Measurements from ENCODE around the gene USP13.

Gene USP13, protein sequence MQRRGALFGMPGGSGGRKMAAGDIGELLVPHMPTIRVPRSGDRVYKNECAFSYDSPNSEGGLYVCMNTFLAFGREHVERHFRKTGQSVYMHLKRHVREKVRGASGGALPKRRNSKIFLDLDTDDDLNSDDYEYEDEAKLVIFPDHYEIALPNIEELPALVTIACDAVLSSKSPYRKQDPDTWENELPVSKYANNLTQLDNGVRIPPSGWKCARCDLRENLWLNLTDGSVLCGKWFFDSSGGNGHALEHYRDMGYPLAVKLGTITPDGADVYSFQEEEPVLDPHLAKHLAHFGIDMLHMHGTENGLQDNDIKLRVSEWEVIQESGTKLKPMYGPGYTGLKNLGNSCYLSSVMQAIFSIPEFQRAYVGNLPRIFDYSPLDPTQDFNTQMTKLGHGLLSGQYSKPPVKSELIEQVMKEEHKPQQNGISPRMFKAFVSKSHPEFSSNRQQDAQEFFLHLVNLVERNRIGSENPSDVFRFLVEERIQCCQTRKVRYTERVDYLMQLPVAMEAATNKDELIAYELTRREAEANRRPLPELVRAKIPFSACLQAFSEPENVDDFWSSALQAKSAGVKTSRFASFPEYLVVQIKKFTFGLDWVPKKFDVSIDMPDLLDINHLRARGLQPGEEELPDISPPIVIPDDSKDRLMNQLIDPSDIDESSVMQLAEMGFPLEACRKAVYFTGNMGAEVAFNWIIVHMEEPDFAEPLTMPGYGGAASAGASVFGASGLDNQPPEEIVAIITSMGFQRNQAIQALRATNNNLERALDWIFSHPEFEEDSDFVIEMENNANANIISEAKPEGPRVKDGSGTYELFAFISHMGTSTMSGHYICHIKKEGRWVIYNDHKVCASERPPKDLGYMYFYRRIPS

DNA sequence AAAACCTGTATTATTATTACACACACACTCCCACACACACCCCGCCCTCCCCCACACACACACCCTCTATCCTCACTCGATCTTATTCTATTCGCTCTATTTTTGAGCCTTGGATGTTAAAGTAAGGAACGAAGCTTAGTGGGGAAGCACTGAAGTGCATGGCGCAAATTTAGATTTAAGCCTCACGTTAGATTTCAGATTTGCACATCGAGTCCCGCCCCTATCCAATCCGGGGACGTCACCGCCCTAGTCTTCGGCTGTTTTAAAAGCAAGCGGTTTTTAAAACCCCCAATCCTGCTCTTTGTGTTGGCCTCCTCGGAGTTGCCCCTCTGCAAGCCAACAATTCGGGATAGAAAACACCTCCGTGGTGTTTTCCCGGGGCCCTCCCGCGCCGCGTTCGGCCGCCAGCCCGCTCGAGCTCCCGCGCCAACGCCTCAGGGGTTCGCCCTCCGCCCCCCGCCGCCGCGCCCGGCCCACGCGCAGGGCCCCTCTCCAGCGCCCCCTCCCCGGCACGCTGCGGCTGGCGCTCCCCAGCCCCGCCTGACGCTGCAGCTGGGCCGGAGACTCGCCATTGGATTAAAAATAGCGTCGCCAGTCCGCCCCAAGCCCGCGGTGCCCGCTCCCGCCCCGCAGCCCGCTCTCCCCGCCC, at the start of gene USP13:
Gene USP13 (plus strand): TSS at position 594 of the 649 bp plus-strand sequence. CDS start 186 bp downstream, outside the sequence.
- Histone ChIP-seq H3K27ac (ENCODE audit: low read length) (no peak within 1 kb of the TSS), H3K4me3 (ENCODE audit: low read length) (peak within 1 kb of the TSS; percentile 90), H3K9ac (ENCODE audit: low read depth, low read length) (peak within 1 kb of the TSS; percentile 88; the same call in 1 of the 2 replicates), H3K4me1 (ENCODE audit: insufficient read depth, low read length) (peaks cover 12% of the 10 kb centered on the region), H3K27me3 (ENCODE audit: insufficient read depth, low read length) (peaks cover 5% of the 10 kb centered on the region; the same call in 1 of the 2 replicates), H3K36me3 (ENCODE audit: insufficient read depth, low read depth, low read length) (no peaks in the 10 kb centered on the region), H3K9me3 (ENCODE audit: insufficient read depth, low read depth, low read length) (no peaks in the 10 kb centered on the region)

DNA sequence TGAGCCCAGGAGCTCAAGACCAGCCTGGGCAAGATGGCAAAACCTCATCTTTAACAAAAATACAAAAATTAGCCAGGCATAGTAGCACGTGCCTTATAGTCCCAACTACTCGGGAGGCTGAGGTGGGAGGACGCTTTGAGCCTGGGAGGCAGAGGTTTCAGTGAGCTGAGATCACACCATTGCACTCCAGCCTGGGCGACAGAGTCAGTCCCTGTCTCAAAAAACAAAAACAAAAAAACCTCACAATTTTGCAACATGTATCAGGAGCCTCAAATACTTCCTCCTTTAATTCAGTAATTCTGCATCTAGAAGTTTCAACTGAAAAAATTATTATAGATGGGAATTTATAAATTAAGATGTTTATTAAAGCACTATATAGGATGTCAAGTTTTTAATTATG, 49.5 kb upstream of the USP13 start:
- Histone ChIP-seq H3K4me3 (ENCODE audit: low read length) (peak overlapping the region; percentile 80), H3K27ac (ENCODE audit: low read length) (no peak overlapping the region), H3K4me1 (ENCODE audit: insufficient read depth, low read length) (no peaks in the 10 kb centered on the region), H3K9me3 (ENCODE audit: insufficient read depth, low read depth, low read length) (no peaks in the 10 kb centered on the region), H3K36me3 (ENCODE audit: insufficient read depth, low read depth, low read length) (peaks cover 52% of the 10 kb centered on the region), H3K9ac (ENCODE audit: low read depth, low read length) (peak overlapping the region; percentile 82; the same call in 1 of the 2 replicates), H3K27me3 (ENCODE audit: insufficient read depth, low read length) (no peaks in the 10 kb centered on the region)

DNA sequence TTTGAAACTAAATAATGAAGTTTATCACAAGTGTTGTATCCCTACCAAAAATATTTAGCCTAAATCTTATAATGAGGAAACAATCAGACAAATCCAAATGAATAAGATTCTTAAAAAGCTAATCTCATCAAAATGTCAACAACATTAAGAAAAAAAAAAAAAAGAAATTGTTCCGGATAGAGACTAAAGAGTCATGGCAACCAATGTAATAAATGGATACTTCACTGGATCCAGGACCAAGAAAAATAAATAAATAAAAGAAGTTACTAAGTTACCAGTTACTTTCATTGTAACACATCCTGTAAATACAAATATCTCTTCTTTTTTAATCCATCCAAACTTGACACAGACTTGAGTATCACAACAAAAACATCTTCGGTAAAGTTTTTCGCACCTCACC, 49.0 kb upstream of the USP13 start:
- no peaks in the 10 kb centered on the region for H3K27me3 ChIP-seq (ENCODE audit: insufficient read depth, low read length)
- H3K27ac ChIP-seq (ENCODE audit: low read length), result peak overlapping the region; percentile 13
- no peaks in the 10 kb centered on the region for H3K4me1 ChIP-seq (ENCODE audit: insufficient read depth, low read length)
- no peaks in the 10 kb centered on the region for H3K9me3 ChIP-seq (ENCODE audit: insufficient read depth, low read depth, low read length)
- peak overlapping the region; percentile 80 for H3K4me3 ChIP-seq (ENCODE audit: low read length)
- peaks cover 48% of the 10 kb centered on the region for H3K36me3 ChIP-seq (ENCODE audit: insufficient read depth, low read depth, low read length)
- peak overlapping the region; percentile 82 for H3K9ac ChIP-seq (ENCODE audit: low read depth, low read length)

DNA sequence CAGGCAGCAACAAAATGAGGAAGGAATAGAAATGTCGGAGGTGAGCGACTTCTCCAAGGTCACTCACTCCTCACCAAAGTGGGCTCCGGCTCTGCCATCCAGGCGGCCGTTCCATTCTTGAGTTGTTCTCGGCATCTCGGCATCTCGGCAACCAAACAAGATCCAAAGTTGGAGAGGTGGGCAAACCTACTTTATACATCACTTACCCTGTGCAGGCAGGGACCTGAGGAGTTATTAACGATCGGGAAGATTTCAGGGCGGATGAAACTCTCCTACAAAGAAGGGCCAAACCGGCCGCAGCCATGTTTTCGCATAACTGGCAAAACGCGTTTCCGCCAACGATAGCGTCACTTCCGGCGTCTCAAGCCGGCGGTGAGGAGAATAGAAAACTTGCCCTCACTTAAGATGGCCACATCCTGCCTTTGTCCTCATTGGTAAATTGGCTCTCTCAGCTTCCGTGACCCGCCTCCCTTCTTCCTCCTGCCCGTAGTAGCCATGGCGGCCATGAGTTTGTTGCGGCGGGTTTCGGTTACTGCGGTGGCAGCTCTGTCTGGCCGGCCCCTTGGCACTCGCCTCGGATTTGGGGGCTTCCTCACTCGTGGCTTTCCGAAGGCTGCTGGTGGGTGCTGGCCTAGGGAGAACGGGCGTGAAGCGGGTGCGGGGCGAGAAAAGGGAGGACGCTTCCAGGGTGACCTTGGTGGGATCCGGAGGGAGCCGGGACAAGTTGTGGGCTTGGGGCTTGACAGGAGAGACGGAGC, 48.3 kb upstream of the USP13 start, which contains the start of the genes MRPL47 and NDUFB5:
Gene MRPL47 (minus strand): TSS at position 318 of the 758 bp plus-strand sequence. CDS start 14 bp downstream, at position 304.
Gene NDUFB5 (plus strand): TSS at position 474 of the 758 bp plus-strand sequence. CDS start 22 bp downstream, at position 496.
- peak within 1 kb of the TSS; percentile 82 for H3K9ac ChIP-seq (ENCODE audit: low read depth, low read length)
- no peaks in the 10 kb centered on the region for H3K4me1 ChIP-seq (ENCODE audit: insufficient read depth, low read length)
- H3K4me3 ChIP-seq (ENCODE audit: low read length), result peak within 1 kb of the TSS; percentile 80
- no peaks in the 10 kb centered on the region for H3K9me3 ChIP-seq (ENCODE audit: insufficient read depth, low read depth, low read length)
- H3K27ac ChIP-seq (ENCODE audit: low read length), result peak within 1 kb of the TSS; percentile 67
- H3K27me3 ChIP-seq (ENCODE audit: insufficient read depth, low read length), result no peaks in the 10 kb centered on the region
- H3K36me3 ChIP-seq (ENCODE audit: insufficient read depth, low read depth, low read length), result peaks cover 44% of the 10 kb centered on the region

GRCh38 chr3:179606534-179607085, 46.2 kb upstream of the USP13 start:
- Histone ChIP-seq H3K4me1 (ENCODE audit: insufficient read depth, low read length) (no peaks in the 10 kb centered on the region), H3K36me3 (ENCODE audit: insufficient read depth, low read depth, low read length) (peaks cover 23% of the 10 kb centered on the region), H3K27ac (ENCODE audit: low read length) (no peak overlapping the region), H3K9ac (ENCODE audit: low read depth, low read length) (no peak overlapping the region), H3K27me3 (ENCODE audit: insufficient read depth, low read length) (no peaks in the 10 kb centered on the region), H3K4me3 (ENCODE audit: low read length) (no peak overlapping the region), H3K9me3 (ENCODE audit: insufficient read depth, low read depth, low read length) (no peaks in the 10 kb centered on the region)

DNA sequence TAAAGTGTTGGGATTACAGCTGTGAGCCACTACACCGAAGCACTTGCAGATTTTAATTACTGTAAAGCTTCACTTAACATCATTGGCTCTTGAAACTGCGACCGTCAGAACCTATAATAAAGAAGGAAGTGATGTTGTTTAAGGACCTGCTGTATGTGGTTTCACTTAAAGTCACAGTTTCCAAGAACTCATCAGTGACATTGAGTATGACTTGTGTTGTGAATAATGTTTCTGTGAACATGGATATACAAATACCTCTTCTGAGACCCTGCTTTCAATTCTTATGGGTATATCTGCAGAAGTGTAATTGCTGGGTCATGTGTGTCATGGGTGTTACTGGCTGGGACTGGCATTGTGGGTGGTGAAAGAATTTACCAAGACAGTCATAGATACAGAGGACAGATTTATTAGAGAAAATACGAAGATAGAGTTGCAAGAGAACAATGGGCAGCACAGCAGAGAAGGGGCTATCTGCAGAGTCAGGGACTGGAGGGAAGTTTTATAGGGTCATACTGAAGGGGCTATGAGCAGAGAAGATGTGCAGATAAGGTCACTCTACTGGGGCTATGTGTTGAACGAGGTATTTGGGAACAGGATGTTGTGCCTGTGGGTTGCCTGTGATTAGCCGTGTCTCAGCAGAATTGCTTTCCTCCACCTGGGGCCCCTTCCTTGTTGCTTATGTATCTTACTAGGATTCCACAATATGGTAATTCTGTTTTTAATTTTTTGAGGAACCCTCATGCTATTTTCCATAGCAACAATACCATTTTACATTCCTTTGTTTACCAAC, 43.7 kb upstream of the USP13 start:
- Histone ChIP-seq H3K27ac (ENCODE audit: low read length) (no peak overlapping the region), H3K27me3 (ENCODE audit: insufficient read depth, low read length) (no peaks in the 10 kb centered on the region), H3K36me3 (ENCODE audit: insufficient read depth, low read depth, low read length) (peaks cover 10% of the 10 kb centered on the region), H3K9me3 (ENCODE audit: insufficient read depth, low read depth, low read length) (no peaks in the 10 kb centered on the region), H3K4me1 (ENCODE audit: insufficient read depth, low read length) (no peaks in the 10 kb centered on the region), H3K4me3 (ENCODE audit: low read length) (no peak overlapping the region), H3K9ac (ENCODE audit: low read depth, low read length) (no peak overlapping the region)

- no peak overlapping the region for H3K9ac ChIP-seq (ENCODE audit: low read depth, low read length)
- H3K27ac ChIP-seq (ENCODE audit: low read length), result no peak overlapping the region
- H3K9me3 ChIP-seq (ENCODE audit: insufficient read depth, low read depth, low read length), result no peaks in the 10 kb centered on the region
Observed at GRCh38 chr3:179610066-179610465, 42.8 kb upstream of the USP13 start.

DNA sequence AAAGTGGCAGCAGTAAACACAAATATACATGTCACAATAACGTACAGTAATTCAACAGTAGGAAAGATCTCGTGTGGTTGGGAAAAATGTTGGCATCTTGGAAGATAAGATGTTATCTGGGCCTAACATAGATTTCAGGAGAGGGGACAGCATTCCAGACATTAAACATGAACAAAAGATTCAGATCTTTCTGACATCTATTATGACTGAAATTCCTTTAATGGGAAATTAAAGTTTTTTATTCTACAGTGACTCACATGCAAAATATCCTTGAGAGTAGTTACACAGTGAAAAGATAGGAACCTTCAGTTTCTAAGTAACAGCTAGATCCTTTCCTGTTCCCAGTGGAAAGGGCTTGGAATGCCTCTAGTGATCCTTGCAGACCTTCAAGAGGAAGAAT, 39.0 kb upstream of the USP13 start:
- Histone ChIP-seq H3K36me3 (ENCODE audit: insufficient read depth, low read depth, low read length) (peaks cover 19% of the 10 kb centered on the region), H3K4me1 (ENCODE audit: insufficient read depth, low read length) (no peaks in the 10 kb centered on the region), H3K9me3 (ENCODE audit: insufficient read depth, low read depth, low read length) (no peaks in the 10 kb centered on the region), H3K9ac (ENCODE audit: low read depth, low read length) (no peak overlapping the region), H3K27me3 (ENCODE audit: insufficient read depth, low read length) (no peaks in the 10 kb centered on the region), H3K27ac (ENCODE audit: low read length) (no peak overlapping the region), H3K4me3 (ENCODE audit: low read length) (no peak overlapping the region)

More at GRCh38 chr3:179610066-179610465, 42.8 kb upstream of the USP13 start:
- Histone ChIP-seq H3K36me3 (ENCODE audit: insufficient read depth, low read depth, low read length) (peaks cover 10% of the 10 kb centered on the region), H3K4me1 (ENCODE audit: insufficient read depth, low read length) (no peaks in the 10 kb centered on the region), H3K4me3 (ENCODE audit: low read length) (no peak overlapping the region), H3K27me3 (ENCODE audit: insufficient read depth, low read length) (no peaks in the 10 kb centered on the region)

- Histone ChIP-seq H3K9me3 (ENCODE audit: insufficient read depth, low read depth, low read length) (no peaks in the 10 kb centered on the region), H3K36me3 (ENCODE audit: insufficient read depth, low read depth, low read length) (peaks cover 21% of the 10 kb centered on the region), H3K4me3 (ENCODE audit: low read length) (no peak overlapping the region), H3K4me1 (ENCODE audit: insufficient read depth, low read length) (no peaks in the 10 kb centered on the region), H3K9ac (ENCODE audit: low read depth, low read length) (no peak overlapping the region), H3K27ac (ENCODE audit: low read length) (no peak overlapping the region), H3K27me3 (ENCODE audit: insufficient read depth, low read length) (no peaks in the 10 kb centered on the region)
Observed at GRCh38 chr3:179615458-179616173, 37.2 kb upstream of the USP13 start.

DNA sequence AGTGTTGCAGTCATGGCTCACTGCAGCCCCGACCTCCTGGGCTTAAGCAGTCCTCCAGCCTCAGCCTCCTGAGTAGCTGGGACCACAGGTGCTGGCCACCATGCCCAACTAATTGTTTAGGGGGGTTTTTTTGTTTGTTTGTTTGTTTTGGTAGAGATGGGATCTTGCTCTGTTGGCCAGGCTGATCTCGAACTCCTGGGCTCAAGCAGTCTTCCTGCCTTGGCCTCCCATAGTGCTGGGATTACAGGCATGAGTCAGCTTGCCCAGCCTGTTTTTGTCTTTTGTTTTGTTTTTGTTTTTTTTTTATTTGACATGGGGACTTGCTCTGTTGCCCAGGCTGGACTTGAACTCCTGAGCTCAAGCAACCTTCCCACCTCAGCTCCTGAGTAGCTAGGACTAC, 30.8 kb upstream of the USP13 start:
- Histone ChIP-seq H3K27ac (ENCODE audit: low read length) (no peak overlapping the region), H3K27me3 (ENCODE audit: insufficient read depth, low read length) (no peaks in the 10 kb centered on the region), H3K4me1 (ENCODE audit: insufficient read depth, low read length) (no peaks in the 10 kb centered on the region), H3K36me3 (ENCODE audit: insufficient read depth, low read depth, low read length) (peaks cover 58% of the 10 kb centered on the region), H3K9me3 (ENCODE audit: insufficient read depth, low read depth, low read length) (no peaks in the 10 kb centered on the region; the same call in 1 of the 2 replicates), H3K9ac (ENCODE audit: low read depth, low read length) (no peak overlapping the region), H3K4me3 (ENCODE audit: low read length) (no peak overlapping the region)
